ENCODE results near the gene MYO7A.

- TF ChIP-seq CTCF (IDR thresholded peaks at IDR 0.05), result no peak
- TF ChIP-seq POLR2A (IDR thresholded peaks at IDR 0.05), result no peak
Observed at GRCh38 chr11:77147668-77148321, 19.7 kb downstream of the MYO7A start.
